ENCODE measurements around the gene TCP1. TPM values are rescaled to one million over a fixed set of nuclear protein-coding genes. Genes with fewer than 3 reads are reported as not detected.

Gene TCP1
- total and polyA plus RNA-seq, 2 experiments from 2014 or later: 130 to 166 TPM

- WGBS (ENCODE audit: low lambda C conversion rate, missing lambda C conversion rate): 94% methylated on average over 7 of the region's 7 CpGs
- TF ChIP-seq, protein P1, sequence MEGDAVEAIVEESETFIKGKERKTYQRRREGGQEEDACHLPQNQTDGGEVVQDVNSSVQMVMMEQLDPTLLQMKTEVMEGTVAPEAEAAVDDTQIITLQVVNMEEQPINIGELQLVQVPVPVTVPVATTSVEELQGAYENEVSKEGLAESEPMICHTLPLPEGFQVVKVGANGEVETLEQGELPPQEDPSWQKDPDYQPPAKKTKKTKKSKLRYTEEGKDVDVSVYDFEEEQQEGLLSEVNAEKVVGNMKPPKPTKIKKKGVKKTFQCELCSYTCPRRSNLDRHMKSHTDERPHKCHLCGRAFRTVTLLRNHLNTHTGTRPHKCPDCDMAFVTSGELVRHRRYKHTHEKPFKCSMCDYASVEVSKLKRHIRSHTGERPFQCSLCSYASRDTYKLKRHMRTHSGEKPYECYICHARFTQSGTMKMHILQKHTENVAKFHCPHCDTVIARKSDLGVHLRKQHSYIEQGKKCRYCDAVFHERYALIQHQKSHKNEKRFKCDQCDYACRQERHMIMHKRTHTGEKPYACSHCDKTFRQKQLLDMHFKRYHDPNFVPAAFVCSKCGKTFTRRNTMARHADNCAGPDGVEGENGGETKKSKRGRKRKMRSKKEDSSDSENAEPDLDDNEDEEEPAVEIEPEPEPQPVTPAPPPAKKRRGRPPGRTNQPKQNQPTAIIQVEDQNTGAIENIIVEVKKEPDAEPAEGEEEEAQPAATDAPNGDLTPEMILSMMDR (IDR thresholded peaks at IDR 0.05; ENCODE audit: poor library complexity): no peak
- TF ChIP-seq EZH2 (IDR thresholded peaks at IDR 0.05; ENCODE audit: borderline replicate concordance) (no peak), EZH2phosphoT487 (IDR thresholded peaks at IDR 0.05; ENCODE audit: low read depth, severe bottlenecking, unreplicated experiment) (no peak)
- Histone ChIP-seq H2AFZ (no peak overlapping the region), H3K4me2 (no peak overlapping the region), H3K36me3 (replicated peaks; ENCODE audit: insufficient read depth, low read depth) (no peaks in the 10 kb centered on the region), H3K79me2 (peaks cover 11% of the 10 kb centered on the region), H4K20me1 (ENCODE audit: insufficient read depth, poor library complexity, severe bottlenecking) (no peaks in the 10 kb centered on the region), H3K9me3 (ENCODE audit: low read depth) (no peaks in the 10 kb centered on the region), H3K9me2 (replicated peaks; ENCODE audit: insufficient read depth) (no peaks in the 10 kb centered on the region), H3K4me1 (ENCODE audit: insufficient read depth) (no peaks in the 10 kb centered on the region), H3K27ac (no peak overlapping the region), H3K4me3 (no peak overlapping the region), H3K27me3 (no peaks in the 10 kb centered on the region)
- no peak for DNase-seq (ENCODE audit: low spot score)
Observed at GRCh38 chr6:159777240-159777904, 12.0 kb downstream of the TCP1 start.

DNA sequence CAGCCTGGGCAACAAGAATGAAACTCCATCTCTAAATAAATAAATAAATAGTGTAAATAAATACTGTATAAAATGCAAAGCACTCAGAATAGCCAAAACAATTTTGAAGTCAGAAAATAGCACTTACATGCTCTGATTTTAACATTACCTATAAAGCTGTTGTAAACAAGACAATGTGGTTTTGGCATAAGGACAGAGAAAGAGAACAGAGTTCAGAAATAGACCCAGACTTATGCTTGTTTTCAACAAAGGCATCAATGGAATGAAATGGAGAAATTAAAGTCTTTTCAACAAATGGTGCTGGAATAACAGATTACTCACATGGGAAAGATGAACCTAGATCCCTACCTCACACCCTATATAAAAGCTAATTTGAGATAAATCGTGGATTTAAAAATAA is 17.2 kb downstream of the TCP1 start:
- Histone ChIP-seq H3K4me3 (no peak overlapping the region), H3K9me3 (ENCODE audit: low read depth) (no peaks in the 10 kb centered on the region), H2AFZ (no peak overlapping the region), H3K79me2 (no peaks in the 10 kb centered on the region), H3K27me3 (no peaks in the 10 kb centered on the region), H3K9me2 (replicated peaks; ENCODE audit: insufficient read depth) (no peaks in the 10 kb centered on the region), H3K36me3 (replicated peaks; ENCODE audit: insufficient read depth, low read depth) (no peaks in the 10 kb centered on the region), H3K4me1 (ENCODE audit: insufficient read depth) (no peaks in the 10 kb centered on the region), H3K27ac (no peak overlapping the region), H3K4me2 (no peak overlapping the region), H4K20me1 (ENCODE audit: insufficient read depth, poor library complexity, severe bottlenecking) (no peaks in the 10 kb centered on the region)
- DNase-seq (ENCODE audit: low spot score): no peak
- 47% methylated on average over 1 of the region's 1 CpG for WGBS (ENCODE audit: low lambda C conversion rate, missing lambda C conversion rate)
- no peak for TF ChIP-seq EZH2 (IDR thresholded peaks at IDR 0.05; ENCODE audit: borderline replicate concordance)
- no peak for TF ChIP-seq EZH2phosphoT487 (IDR thresholded peaks at IDR 0.05; ENCODE audit: low read depth, severe bottlenecking, unreplicated experiment)
- TF ChIP-seq, protein P1 (IDR thresholded peaks at IDR 0.05; ENCODE audit: poor library complexity): no peak

GRCh38 chr6:159769470-159769869 is 19.9 kb downstream of the TCP1 start:
- H3K36me3 ChIP-seq (replicated peaks; ENCODE audit: insufficient read depth, low read depth): no peaks in the 10 kb centered on the region
- H3K9me2 ChIP-seq (replicated peaks; ENCODE audit: insufficient read depth): no peaks in the 10 kb centered on the region

More at GRCh38 chr6:159769470-159769869, 19.9 kb downstream of the TCP1 start:
- Histone ChIP-seq H3K9me3 (ENCODE audit: low read depth) (no peaks in the 10 kb centered on the region), H3K4me3 (no peak overlapping the region), H3K4me2 (no peak overlapping the region), H3K79me2 (peaks cover 12% of the 10 kb centered on the region), H3K27ac (no peak overlapping the region), H4K20me1 (ENCODE audit: insufficient read depth, poor library complexity, severe bottlenecking) (no peaks in the 10 kb centered on the region), H2AFZ (no peak overlapping the region), H3K27me3 (no peaks in the 10 kb centered on the region), H3K4me1 (ENCODE audit: insufficient read depth) (no peaks in the 10 kb centered on the region)
- TF ChIP-seq, protein P1 (IDR thresholded peaks at IDR 0.05; ENCODE audit: poor library complexity): no peak
- TF ChIP-seq EZH2 (IDR thresholded peaks at IDR 0.05; ENCODE audit: borderline replicate concordance) (no peak), EZH2phosphoT487 (IDR thresholded peaks at IDR 0.05; ENCODE audit: low read depth, severe bottlenecking, unreplicated experiment) (no peak)
- DNase-seq (ENCODE audit: low spot score): no peak

All from hepatocyte (in vitro differentiated cells).